HepG2 (cell line): Measurements from ENCODE around the gene ESYT2. TPM values are rescaled to one million over a fixed set of nuclear protein-coding genes. Genes with fewer than 3 reads are reported as not detected.

Source experiments
- AGO2 ChIP-seq: fragments of 200-400 bp; formaldehyde crosslinking; optimal IDR thresholded peaks from 2 replicates; pipeline ENCODE3; 2017; ENCODE audit warnings: mild to moderate bottlenecking, low read depth, low read length, moderate library complexity
- AHR ChIP-seq: IDR thresholded peaks from 2 replicates; pipeline ENCODE4 v1.6.1; 2018; ENCODE audit warnings: missing genetic modification reagents, missing compliant biosample characterization
- ARNTL ChIP-seq: sonication (generic); formaldehyde crosslinking; IDR thresholded peaks from 2 replicates; pipeline ENCODE4 v1.4.0; 2020; ENCODE audit warnings: mild to moderate bottlenecking, missing genetic modification reagents
- ATF7-NPFF ChIP-seq: sonication (generic); formaldehyde crosslinking; IDR thresholded peaks from 2 replicates; pipeline ENCODE4 v1.8.1; 2023; ENCODE audit warnings: mild to moderate bottlenecking, low read depth, missing genetic modification reagents, moderate library complexity
- ATM ChIP-seq: fragments of 450-650 bp; IDR thresholded peaks from 2 replicates; pipeline ENCODE4 v1.7.1; 2017; ENCODE audit warnings: mild to moderate bottlenecking, borderline replicate concordance
- BHLHE40 ChIP-seq: IDR thresholded peaks from 2 replicates; pipeline ENCODE4 v1.6.1; 2011; ENCODE audit warnings: low read length, improper control_type of control experiment
- HNF4A ChIP-seq: sonication (generic); formaldehyde crosslinking; IDR thresholded peaks from 2 replicates; pipeline ENCODE4 v1.4.0; 2020; ENCODE audit warnings: missing genetic modification reagents
- KMT2A ChIP-seq: sonication (generic); formaldehyde crosslinking; IDR thresholded peaks from 2 replicates; pipeline ENCODE4 v1.4.0; 2020; ENCODE audit warnings: missing genetic modification reagents
- MAFF ChIP-seq: IDR thresholded peaks from 2 replicates; pipeline ENCODE4 v1.6.1; 2011; ENCODE audit warnings: low read depth, low read length, improper control_type of control experiment
- MATR3 ChIP-seq: sonication (generic); formaldehyde crosslinking; IDR thresholded peaks from 2 replicates; pipeline ENCODE4 v1.4.0; 2020; ENCODE audit warnings: missing genetic modification reagents
- NFIC ChIP-seq: IDR thresholded peaks from 2 replicates; pipeline ENCODE4 v1.6.1; 2012; ENCODE audit warnings: mild to moderate bottlenecking, low read length, inconsistent platforms
- PCBP1 ChIP-seq: fragments of 200-400 bp; formaldehyde crosslinking; IDR thresholded peaks from 2 replicates; pipeline ENCODE4 v1.6.1; 2017; ENCODE audit warnings: mild to moderate bottlenecking, low read depth, low read length, borderline replicate concordance
- THYN1 ChIP-seq: sonication (generic); formaldehyde crosslinking; IDR thresholded peaks from 2 replicates; pipeline ENCODE4 v1.8.1; 2023; ENCODE audit warnings: low read depth, mild to moderate bottlenecking, moderate library complexity, missing genetic modification reagents, borderline replicate concordance
- ZSCAN29 ChIP-seq: sonication (generic); formaldehyde crosslinking; conservative IDR thresholded peaks from 2 replicates; pipeline ENCODE4 v1.4.0; 2020; ENCODE audit warnings: mild to moderate bottlenecking, missing genetic modification reagents
- polyA plus RNA-seq, 8 experiments: library from polyadenylated mRNA; depleted of rRNA in 3 of 8; stranded (reverse) in 7 of 8; unstranded in 1 of 8; fragments of >200 nt; fragmentation: Illumina TruSeq in 4 of 8; extraction: Trizol in 4 of 8; gene quantifications; 2 replicates each; pipeline versions ENCODE4 v1.2.1 to v1.2.3, GENCODE V29; 2011 to 2016; ENCODE audit warnings: low read depth in 4 of 8, missing spikeins in 1 of 8, mixed read lengths in 1 of 8; ENCODE audit not compliant: insufficient read depth in 1 of 8
- total RNA-seq, 5 experiments: library from RNA; depleted of rRNA; stranded (reverse); fragments of >200 nt; fragmentation: Illumina TruSeq; extraction: Trizol; gene quantifications; 2 replicates each; pipeline ENCODE4 v1.2.3, GENCODE V29; 2016; ENCODE audit warnings: low read depth in 1 of 5
- TF ChIP-seq, protein P1 (sequence below): IDR thresholded peaks from 2 replicates; pipeline ENCODE4 v1.6.1; 2016; ENCODE audit warnings: low read depth, control low read depth
- TF ChIP-seq, protein P2 (sequence below): IDR thresholded peaks from 2 replicates; pipeline ENCODE4 v1.6.1; 2016; ENCODE audit warnings: missing compliant biosample characterization, missing genetic modification reagents, borderline replicate concordance
- TF ChIP-seq, protein P3 (sequence below): sonication (generic); formaldehyde crosslinking; IDR thresholded peaks from 2 replicates; pipeline ENCODE4 v1.9.0; 2021; ENCODE audit warnings: missing genetic modification reagents, mild to moderate bottlenecking, borderline replicate concordance
- TF ChIP-seq, protein P4 (sequence below): fragments of 450-650 bp; IDR thresholded peaks from 2 replicates; pipeline ENCODE4 v1.6.1; 2017; ENCODE audit warnings: mild to moderate bottlenecking

Gene ESYT2
- total and polyA plus RNA-seq, 2 of the 13 experiments (the other 11 are each of a cell fraction or from before 2014, with no cell fraction given), result 28.5 to 37.3 TPM

DNA sequence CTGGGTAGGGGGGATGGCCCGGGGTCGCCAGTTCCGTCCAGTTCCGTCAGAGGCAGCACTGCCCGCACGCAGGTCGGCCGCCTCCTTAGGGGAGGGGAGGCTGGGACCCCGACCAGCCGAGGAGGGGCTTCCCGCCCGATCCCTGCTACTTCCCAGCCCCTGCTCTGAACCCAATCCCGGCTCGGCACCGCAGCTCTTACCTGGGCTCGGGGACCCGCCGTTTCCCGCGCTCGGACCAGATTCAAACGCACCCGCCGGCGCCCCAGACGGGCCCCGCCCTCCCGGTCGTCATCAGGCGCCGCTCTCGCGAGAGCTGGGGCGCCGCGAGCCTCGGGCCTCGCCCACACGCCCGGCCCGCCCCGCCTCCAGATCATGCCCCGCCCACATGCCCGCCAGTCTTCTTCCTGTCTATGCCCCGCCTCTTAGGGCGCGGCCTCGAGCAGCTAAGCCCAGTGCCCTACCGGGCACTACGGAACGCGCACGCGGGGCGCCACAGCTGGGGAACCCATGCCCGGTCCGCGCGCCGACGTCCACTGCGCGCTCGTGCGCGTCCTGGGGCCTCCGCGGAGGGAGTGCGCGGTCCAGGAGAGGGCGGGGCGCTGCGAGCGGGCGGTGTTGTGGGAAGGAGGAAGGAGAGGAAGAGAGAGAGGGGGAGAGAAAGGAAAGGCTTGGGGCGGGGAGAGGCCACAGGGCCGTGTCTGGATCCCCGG is 124.6 kb downstream of the ESYT2 start, which contains the start of gene NCAPG2 (continued):
- TF ChIP-seq, protein P1, sequence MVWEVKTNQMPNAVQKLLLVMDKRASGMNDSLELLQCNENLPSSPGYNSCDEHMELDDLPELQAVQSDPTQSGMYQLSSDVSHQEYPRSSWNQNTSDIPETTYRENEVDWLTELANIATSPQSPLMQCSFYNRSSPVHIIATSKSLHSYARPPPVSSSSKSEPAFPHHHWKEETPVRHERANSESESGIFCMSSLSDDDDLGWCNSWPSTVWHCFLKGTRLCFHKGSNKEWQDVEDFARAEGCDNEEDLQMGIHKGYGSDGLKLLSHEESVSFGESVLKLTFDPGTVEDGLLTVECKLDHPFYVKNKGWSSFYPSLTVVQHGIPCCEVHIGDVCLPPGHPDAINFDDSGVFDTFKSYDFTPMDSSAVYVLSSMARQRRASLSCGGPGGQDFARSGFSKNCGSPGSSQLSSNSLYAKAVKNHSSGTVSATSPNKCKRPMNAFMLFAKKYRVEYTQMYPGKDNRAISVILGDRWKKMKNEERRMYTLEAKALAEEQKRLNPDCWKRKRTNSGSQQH, result peak; percentile 73
- 0 out of 2 replicates have a peak, but pooled peaks have one; percentile 13 for TF ChIP-seq PCBP1
- TF ChIP-seq ARNTL (CRISPR knock-in tag), result no peak; the same call in 1 of the 2 replicates
- TF ChIP-seq MATR3 (CRISPR knock-in tag), result no peak
- no peak; the same call in 1 of the 2 replicates for TF ChIP-seq MAFF
- no peak for TF ChIP-seq NFIC
- TF ChIP-seq ATM, result no peak
- no peak for TF ChIP-seq ZSCAN29 (CRISPR knock-in tag)
- TF ChIP-seq, protein P2, sequence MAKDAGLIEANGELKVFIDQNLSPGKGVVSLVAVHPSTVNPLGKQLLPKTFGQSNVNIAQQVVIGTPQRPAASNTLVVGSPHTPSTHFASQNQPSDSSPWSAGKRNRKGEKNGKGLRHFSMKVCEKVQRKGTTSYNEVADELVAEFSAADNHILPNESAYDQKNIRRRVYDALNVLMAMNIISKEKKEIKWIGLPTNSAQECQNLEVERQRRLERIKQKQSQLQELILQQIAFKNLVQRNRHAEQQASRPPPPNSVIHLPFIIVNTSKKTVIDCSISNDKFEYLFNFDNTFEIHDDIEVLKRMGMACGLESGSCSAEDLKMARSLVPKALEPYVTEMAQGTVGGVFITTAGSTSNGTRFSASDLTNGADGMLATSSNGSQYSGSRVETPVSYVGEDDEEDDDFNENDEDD (CRISPR knock-in tag), result peak; percentile 98
- TF ChIP-seq ATF7-NPFF (CRISPR knock-in tag), result peak; percentile 92
- TF ChIP-seq HNF4A, result 0 out of 2 replicates have a peak, but pooled peaks have one; percentile 7
- peak; percentile 77; the same call in 1 of the 2 replicates for TF ChIP-seq THYN1 (CRISPR knock-in tag)
- peak; percentile 68; the same call in 1 of the 2 replicates for TF ChIP-seq KMT2A (CRISPR knock-in tag)
- TF ChIP-seq, protein P3, sequence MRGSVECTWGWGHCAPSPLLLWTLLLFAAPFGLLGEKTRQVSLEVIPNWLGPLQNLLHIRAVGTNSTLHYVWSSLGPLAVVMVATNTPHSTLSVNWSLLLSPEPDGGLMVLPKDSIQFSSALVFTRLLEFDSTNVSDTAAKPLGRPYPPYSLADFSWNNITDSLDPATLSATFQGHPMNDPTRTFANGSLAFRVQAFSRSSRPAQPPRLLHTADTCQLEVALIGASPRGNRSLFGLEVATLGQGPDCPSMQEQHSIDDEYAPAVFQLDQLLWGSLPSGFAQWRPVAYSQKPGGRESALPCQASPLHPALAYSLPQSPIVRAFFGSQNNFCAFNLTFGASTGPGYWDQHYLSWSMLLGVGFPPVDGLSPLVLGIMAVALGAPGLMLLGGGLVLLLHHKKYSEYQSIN (CRISPR knock-in tag), result no peak
- TF ChIP-seq AHR (CRISPR knock-in tag), result no peak
- no peak for TF ChIP-seq AGO2
- TF ChIP-seq, protein P4, sequence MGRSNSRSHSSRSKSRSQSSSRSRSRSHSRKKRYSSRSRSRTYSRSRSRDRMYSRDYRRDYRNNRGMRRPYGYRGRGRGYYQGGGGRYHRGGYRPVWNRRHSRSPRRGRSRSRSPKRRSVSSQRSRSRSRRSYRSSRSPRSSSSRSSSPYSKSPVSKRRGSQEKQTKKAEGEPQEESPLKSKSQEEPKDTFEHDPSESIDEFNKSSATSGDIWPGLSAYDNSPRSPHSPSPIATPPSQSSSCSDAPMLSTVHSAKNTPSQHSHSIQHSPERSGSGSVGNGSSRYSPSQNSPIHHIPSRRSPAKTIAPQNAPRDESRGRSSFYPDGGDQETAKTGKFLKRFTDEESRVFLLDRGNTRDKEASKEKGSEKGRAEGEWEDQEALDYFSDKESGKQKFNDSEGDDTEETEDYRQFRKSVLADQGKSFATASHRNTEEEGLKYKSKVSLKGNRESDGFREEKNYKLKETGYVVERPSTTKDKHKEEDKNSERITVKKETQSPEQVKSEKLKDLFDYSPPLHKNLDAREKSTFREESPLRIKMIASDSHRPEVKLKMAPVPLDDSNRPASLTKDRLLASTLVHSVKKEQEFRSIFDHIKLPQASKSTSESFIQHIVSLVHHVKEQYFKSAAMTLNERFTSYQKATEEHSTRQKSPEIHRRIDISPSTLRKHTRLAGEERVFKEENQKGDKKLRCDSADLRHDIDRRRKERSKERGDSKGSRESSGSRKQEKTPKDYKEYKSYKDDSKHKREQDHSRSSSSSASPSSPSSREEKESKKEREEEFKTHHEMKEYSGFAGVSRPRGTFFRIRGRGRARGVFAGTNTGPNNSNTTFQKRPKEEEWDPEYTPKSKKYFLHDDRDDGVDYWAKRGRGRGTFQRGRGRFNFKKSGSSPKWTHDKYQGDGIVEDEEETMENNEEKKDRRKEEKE, result no peak
- peak; percentile 69 for TF ChIP-seq BHLHE40
